Airway epithelial cell (primary cell): ENCODE measurements around the gene RNF175. TPM values are rescaled to one million over a fixed set of nuclear protein-coding genes. Genes with fewer than 3 reads are reported as not detected.

Experiments
- total RNA-seq: library from RNA; depleted of rRNA; stranded (reverse); fragments of >200 nt; gene quantifications from 2 replicates; pipeline ENCODE4 v1.2.3, GENCODE V29; 2015

The RNF175 gene
- total RNA-seq: not detected in 2 replicates

GRCh38 chr4:153759407-153760316, at the start of gene RNF175:
Gene RNF175 (minus strand): TSS chr4:153760024. CDS start chr4:153759862, 162 bp downstream.

GRCh38 chr4:153788413-153789276, 28.8 kb upstream of the RNF175 start, which contains the start of gene SFRP2:
Gene SFRP2 (minus strand): TSS chr4:153789083. CDS start chr4:153788835, 248 bp downstream.

DNA sequence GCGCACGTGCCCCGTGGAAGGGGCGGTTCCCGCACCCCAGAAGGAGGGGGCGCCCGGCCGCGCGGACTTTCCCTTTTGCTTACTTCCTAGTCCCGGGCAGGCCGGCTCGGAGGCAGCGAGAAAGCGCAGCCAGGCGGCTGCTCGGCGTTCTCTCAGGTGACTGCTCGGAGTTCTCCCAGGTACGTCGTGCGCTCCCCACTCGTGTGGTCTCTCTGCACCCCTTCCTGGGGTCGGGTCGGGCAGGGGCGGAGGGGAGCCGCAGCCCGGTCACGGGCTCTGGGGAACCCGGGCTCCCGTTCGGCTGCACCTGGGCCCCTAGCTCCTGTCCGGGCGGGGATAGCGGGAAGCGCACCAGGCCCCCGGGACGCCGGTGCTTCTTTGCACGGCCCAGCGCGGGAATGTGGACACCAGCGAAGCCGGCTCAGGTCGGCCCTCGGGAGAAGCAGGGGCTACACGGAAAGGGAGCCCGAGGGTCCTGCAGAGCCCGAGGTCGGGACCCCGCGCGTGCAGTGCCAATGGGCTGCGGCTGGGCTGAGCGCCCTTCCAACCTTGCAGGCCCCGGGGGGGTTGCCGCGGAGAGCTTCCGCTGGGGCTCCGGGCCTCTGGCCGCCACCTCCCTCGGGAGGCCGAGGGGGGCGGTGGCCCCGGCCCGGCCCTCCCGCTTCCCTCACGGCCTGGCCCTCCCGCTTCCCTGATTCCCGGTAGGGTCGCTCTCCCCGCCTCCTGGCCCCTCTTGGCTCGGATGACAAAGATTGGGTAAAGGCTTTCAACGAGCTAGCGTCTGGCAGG, 75.4 kb downstream of the RNF175 start, which contains the start of gene TLR2:
TLR2 (plus strand) TSS at position 99 of the 789 bp plus-strand sequence. CDS start 18,628 bp downstream, outside the sequence.

Other genes starting within 250 kb of the RNF175 start
- 1.0 and 1.3 TPM in 2 replicates for gene TLR2, start 75.7 kb downstream of the RNF175 start, total RNA-seq
- gene SFRP2, start 29.1 kb upstream of the RNF175 start, total RNA-seq: 0.07 TPM in 1 of 2 replicates, not detected in the other